HK-2 (cell line): Measurements from ENCODE around the gene SYNDIG1L.
"Not testable (repeated sequence)": the region's sequence is repeated elsewhere in the genome, so short reads cannot be mapped to it uniquely, and the experiment has no call there.

Source experiments
- DNase-seq: peaks from one replicate; pipeline ENCODE4 v3.0.0-alpha.2; 2018; ENCODE audit not compliant: unreplicated experiment

SYNDIG1L gene

GRCh38 chr14:74403619-74404417 is 22.2 kb downstream of the SYNDIG1L start:
- no peak for DNase-seq

GRCh38 chr14:74402401-74403251 is 23.4 kb downstream of the SYNDIG1L start:
- no peak for DNase-seq

- DNase-seq: peak; percentile 58
Measured at GRCh38 chr14:74401504-74402241, 24.3 kb downstream of the SYNDIG1L start.

GRCh38 chr14:74400919-74401503 is 25.0 kb downstream of the SYNDIG1L start:
- no peak for DNase-seq

GRCh38 chr14:74400031-74400685 is 25.9 kb downstream of the SYNDIG1L start:
- DNase-seq: no peak

GRCh38 chr14:74395094-74395493 is 30.9 kb downstream of the SYNDIG1L start:
- DNase-seq: no peak

GRCh38 chr14:74394549-74394948 is 31.5 kb downstream of the SYNDIG1L start:
- no peak for DNase-seq

- DNase-seq: no peak
Measured at GRCh38 chr14:74392616-74393570, 33.1 kb downstream of the SYNDIG1L start.

GRCh38 chr14:74391479-74391878 is 34.5 kb downstream of the SYNDIG1L start:
- no peak for DNase-seq

- not testable (repeated sequence) for DNase-seq
Measured at GRCh38 chr14:74390505-74390904, 35.5 kb downstream of the SYNDIG1L start.

- DNase-seq: no peak
Measured at GRCh38 chr14:74389980-74390379, 36.0 kb downstream of the SYNDIG1L start.

- no peak for DNase-seq
Measured at GRCh38 chr14:74382231-74382630, 43.8 kb downstream of the SYNDIG1L start.

- not testable (repeated sequence) for DNase-seq
Measured at GRCh38 chr14:74381571-74381970, 44.4 kb downstream of the SYNDIG1L start.

GRCh38 chr14:74380845-74381244 is 45.2 kb downstream of the SYNDIG1L start:
- DNase-seq: no peak

- no peak for DNase-seq
Measured at GRCh38 chr14:74380172-74380571, 45.8 kb downstream of the SYNDIG1L start.

- DNase-seq: no peak
Measured at GRCh38 chr14:74377976-74378690, 47.9 kb downstream of the SYNDIG1L start.

GRCh38 chr14:74368441-74368840 is 57.6 kb downstream of the SYNDIG1L start:
- DNase-seq: no peak

- DNase-seq: no peak
Measured at GRCh38 chr14:74368026-74368425, 58.0 kb downstream of the SYNDIG1L start.

GRCh38 chr14:74364271-74364880 is 61.6 kb downstream of the SYNDIG1L start:
- DNase-seq: no peak
